Measurements from ENCODE around the gene KIAA0825. TPM values are rescaled to one million over a fixed set of nuclear protein-coding genes. Genes with fewer than 3 reads are reported as not detected.

Gene KIAA0825
- total RNA-seq, result 1 to 10 TPM; 2.5 to 9.3 (median 5.3) TPM

- no peak for TF ChIP-seq CTCF (IDR thresholded peaks at IDR 0.05)
Measured at GRCh38 chr5:94618493-94619328, at the start of gene KIAA0825, which contains the start of gene SLF1. Gene KIAA0825, minus strand, starts transcription at chr5:94618604. Its CDS starts 81,478 bp downstream, at chr5:94537126. Gene SLF1, plus strand, starts transcription at chr5:94618669. Its CDS starts 10,142 bp downstream, at chr5:94628811.

GRCh38 chr5:94667937-94668336, 49.5 kb upstream of the KIAA0825 start:
- no peak for TF ChIP-seq CTCF (IDR thresholded peaks at IDR 0.05)
- ATAC-seq (ENCODE audit: low FRiP score), result no peak
- no peak for DNase-seq (ENCODE audit: low spot score)

More at GRCh38 chr5:94618493-94619328, at the start of gene KIAA0825, which contains the start of gene SLF1:
- ATAC-seq (ENCODE audit: low FRiP score), result peak; percentile 97
- peak; percentile 65 for DNase-seq (ENCODE audit: low spot score)

- no peak for TF ChIP-seq CTCF (IDR thresholded peaks at IDR 0.05)
- ATAC-seq (ENCODE audit: low FRiP score), result no peak
- DNase-seq (ENCODE audit: low spot score), result no peak
Measured at GRCh38 chr5:94661086-94661485, 42.7 kb upstream of the KIAA0825 start.

- TF ChIP-seq CTCF (IDR thresholded peaks at IDR 0.05), result no peak
- ATAC-seq (ENCODE audit: low FRiP score), result no peak
- DNase-seq (ENCODE audit: low spot score), result no peak
Measured at GRCh38 chr5:94660506-94660905, 42.1 kb upstream of the KIAA0825 start.

- no peak for DNase-seq (ENCODE audit: low spot score)
- ATAC-seq (ENCODE audit: low FRiP score), result no peak
- TF ChIP-seq CTCF (IDR thresholded peaks at IDR 0.05), result no peak
Measured at GRCh38 chr5:94658272-94658671, 39.9 kb upstream of the KIAA0825 start.

- TF ChIP-seq CTCF (IDR thresholded peaks at IDR 0.05), result no peak
- DNase-seq (ENCODE audit: low spot score) (no peak), ATAC-seq (ENCODE audit: low FRiP score) (no peak)
Measured at GRCh38 chr5:94649874-94650273, 31.5 kb upstream of the KIAA0825 start.

- DNase-seq (ENCODE audit: low spot score), result no peak
- no peak for TF ChIP-seq CTCF (IDR thresholded peaks at IDR 0.05)
- no peak for ATAC-seq (ENCODE audit: low FRiP score)
Measured at GRCh38 chr5:94646758-94647157, 28.4 kb upstream of the KIAA0825 start.

All from omental fat pad (tissue), 4 donors.